NCI-H524 treated with DMSO at 0.1 percent for 48 hours (cell line): Measurements from ENCODE around the gene MRTFA.

Experiments
- DNase-seq: peaks from one replicate; lab custom pipeline; 2025; lab: John Stamatoyannopoulos, UW

The MRTFA gene

GRCh38 chr22:40428796-40429195 is 207.7 kb downstream of the MRTFA start:
- DNase-seq: no peak

GRCh38 chr22:40426594-40427333 is 209.8 kb downstream of the MRTFA start:
- DNase-seq: no peak

- no peak for DNase-seq
Observed at GRCh38 chr22:40425082-40425481, 211.4 kb downstream of the MRTFA start.

- DNase-seq: no peak
Observed at GRCh38 chr22:40423882-40424640, 212.5 kb downstream of the MRTFA start.

GRCh38 chr22:40423310-40423688 is 213.2 kb downstream of the MRTFA start:
- DNase-seq: no peak

- no peak for DNase-seq
Observed at GRCh38 chr22:40422558-40423309, 213.8 kb downstream of the MRTFA start.

- no peak for DNase-seq
Observed at GRCh38 chr22:40421941-40422340, 214.6 kb downstream of the MRTFA start.

GRCh38 chr22:40421082-40421350 is 215.5 kb downstream of the MRTFA start:
- DNase-seq: no peak

GRCh38 chr22:40420341-40421081 is 216.0 kb downstream of the MRTFA start:
- no peak for DNase-seq

- DNase-seq: no peak
Observed at GRCh38 chr22:40419718-40420117, 216.8 kb downstream of the MRTFA start.

GRCh38 chr22:40418366-40419201 is 217.9 kb downstream of the MRTFA start:
- DNase-seq: peak; percentile 92

GRCh38 chr22:40417881-40418280 is 218.6 kb downstream of the MRTFA start:
- no peak for DNase-seq

- no peak for DNase-seq
Observed at GRCh38 chr22:40417041-40417440, 219.5 kb downstream of the MRTFA start.

- DNase-seq: no peak
Observed at GRCh38 chr22:40416636-40417035, 219.9 kb downstream of the MRTFA start.

- no peak for DNase-seq
Observed at GRCh38 chr22:40416267-40416570, 220.3 kb downstream of the MRTFA start.

GRCh38 chr22:40415531-40416266 is 220.8 kb downstream of the MRTFA start:
- no peak for DNase-seq

GRCh38 chr22:40414838-40415505 is 221.5 kb downstream of the MRTFA start:
- no peak for DNase-seq

GRCh38 chr22:40414311-40414710 is 222.2 kb downstream of the MRTFA start:
- no peak for DNase-seq

- DNase-seq: no peak
Observed at GRCh38 chr22:40413873-40414272, 222.6 kb downstream of the MRTFA start.

GRCh38 chr22:40412441-40412840 is 224.1 kb downstream of the MRTFA start:
- no peak for DNase-seq
